Panc1 (cell line): ENCODE measurements around the gene TSC22D3.

Source experiments
- REST ChIP-seq, 2 experiments: IDR thresholded peaks; 2 replicates each; pipeline ENCODE4 v1.6.1; 2011 to 2012; ENCODE audit warnings: low read depth in 2 of 2, control low read depth in 1 of 2, low read length in 1 of 2, mild to moderate bottlenecking in 1 of 2, moderate library complexity in 1 of 2; ENCODE audit not compliant: insufficient read depth in 1 of 2
- TF ChIP-seq, protein P1 (sequence below): fragments of 450-650 bp; IDR thresholded peaks from 2 replicates; pipeline ENCODE4 v1.5.1; 2017; ENCODE audit warnings: mild to moderate bottlenecking

- TF ChIP-seq, protein P1, sequence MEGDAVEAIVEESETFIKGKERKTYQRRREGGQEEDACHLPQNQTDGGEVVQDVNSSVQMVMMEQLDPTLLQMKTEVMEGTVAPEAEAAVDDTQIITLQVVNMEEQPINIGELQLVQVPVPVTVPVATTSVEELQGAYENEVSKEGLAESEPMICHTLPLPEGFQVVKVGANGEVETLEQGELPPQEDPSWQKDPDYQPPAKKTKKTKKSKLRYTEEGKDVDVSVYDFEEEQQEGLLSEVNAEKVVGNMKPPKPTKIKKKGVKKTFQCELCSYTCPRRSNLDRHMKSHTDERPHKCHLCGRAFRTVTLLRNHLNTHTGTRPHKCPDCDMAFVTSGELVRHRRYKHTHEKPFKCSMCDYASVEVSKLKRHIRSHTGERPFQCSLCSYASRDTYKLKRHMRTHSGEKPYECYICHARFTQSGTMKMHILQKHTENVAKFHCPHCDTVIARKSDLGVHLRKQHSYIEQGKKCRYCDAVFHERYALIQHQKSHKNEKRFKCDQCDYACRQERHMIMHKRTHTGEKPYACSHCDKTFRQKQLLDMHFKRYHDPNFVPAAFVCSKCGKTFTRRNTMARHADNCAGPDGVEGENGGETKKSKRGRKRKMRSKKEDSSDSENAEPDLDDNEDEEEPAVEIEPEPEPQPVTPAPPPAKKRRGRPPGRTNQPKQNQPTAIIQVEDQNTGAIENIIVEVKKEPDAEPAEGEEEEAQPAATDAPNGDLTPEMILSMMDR = no peak
- no peak for TF ChIP-seq REST (IDR thresholded peaks at IDR 0.05; ENCODE audit: insufficient read depth in 1 of 2, low read depth in 2 of 2, low read length in 1 of 2)
Observed at GRCh38 chrX:107738768-107739167, 36.8 kb downstream of the TSC22D3 start.
